ENCODE data around the gene TJP2.

Gene TJP2

DNA sequence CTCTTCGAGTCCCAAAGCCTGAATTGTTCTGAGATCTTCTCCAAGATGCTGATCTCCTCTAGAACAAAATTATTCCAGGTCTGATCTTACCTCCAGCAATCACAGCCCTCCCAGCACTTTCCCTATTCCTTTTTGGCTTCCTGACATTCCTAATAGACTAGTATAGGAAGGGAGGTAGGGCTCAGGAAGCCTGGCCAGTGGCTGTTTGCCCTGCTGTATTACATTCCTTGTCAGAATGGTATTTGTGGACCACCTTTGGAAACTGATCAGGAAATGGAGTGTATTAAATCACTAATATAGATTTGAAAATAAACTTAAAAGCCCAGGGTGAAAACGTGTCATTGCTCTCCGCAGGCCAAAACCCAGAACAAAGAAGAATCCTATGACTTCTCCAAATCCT, 76.6 kb downstream of the TJP2 start:
- no peak for DNase-seq (ENCODE audit: low read depth)
- TF ChIP-seq POLR2A (IDR thresholded peaks at IDR 0.05; ENCODE audit: extremely low read depth, insufficient read length) (no peak), MYC (IDR thresholded peaks at IDR 0.05; ENCODE audit: low read depth, low read length) (no peak)
- TF ChIP-seq, protein P1, sequence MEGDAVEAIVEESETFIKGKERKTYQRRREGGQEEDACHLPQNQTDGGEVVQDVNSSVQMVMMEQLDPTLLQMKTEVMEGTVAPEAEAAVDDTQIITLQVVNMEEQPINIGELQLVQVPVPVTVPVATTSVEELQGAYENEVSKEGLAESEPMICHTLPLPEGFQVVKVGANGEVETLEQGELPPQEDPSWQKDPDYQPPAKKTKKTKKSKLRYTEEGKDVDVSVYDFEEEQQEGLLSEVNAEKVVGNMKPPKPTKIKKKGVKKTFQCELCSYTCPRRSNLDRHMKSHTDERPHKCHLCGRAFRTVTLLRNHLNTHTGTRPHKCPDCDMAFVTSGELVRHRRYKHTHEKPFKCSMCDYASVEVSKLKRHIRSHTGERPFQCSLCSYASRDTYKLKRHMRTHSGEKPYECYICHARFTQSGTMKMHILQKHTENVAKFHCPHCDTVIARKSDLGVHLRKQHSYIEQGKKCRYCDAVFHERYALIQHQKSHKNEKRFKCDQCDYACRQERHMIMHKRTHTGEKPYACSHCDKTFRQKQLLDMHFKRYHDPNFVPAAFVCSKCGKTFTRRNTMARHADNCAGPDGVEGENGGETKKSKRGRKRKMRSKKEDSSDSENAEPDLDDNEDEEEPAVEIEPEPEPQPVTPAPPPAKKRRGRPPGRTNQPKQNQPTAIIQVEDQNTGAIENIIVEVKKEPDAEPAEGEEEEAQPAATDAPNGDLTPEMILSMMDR (IDR thresholded peaks at IDR 0.05; ENCODE audit: low read depth, low read length), result no peak
- TF ChIP-seq, protein P2, sequence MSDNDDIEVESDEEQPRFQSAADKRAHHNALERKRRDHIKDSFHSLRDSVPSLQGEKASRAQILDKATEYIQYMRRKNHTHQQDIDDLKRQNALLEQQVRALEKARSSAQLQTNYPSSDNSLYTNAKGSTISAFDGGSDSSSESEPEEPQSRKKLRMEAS (IDR thresholded peaks at IDR 0.05; ENCODE audit: low read depth, low read length), result no peak
- H3K4me3 ChIP-seq (ENCODE audit: low read depth, low read length), result no peak overlapping the region

DNA sequence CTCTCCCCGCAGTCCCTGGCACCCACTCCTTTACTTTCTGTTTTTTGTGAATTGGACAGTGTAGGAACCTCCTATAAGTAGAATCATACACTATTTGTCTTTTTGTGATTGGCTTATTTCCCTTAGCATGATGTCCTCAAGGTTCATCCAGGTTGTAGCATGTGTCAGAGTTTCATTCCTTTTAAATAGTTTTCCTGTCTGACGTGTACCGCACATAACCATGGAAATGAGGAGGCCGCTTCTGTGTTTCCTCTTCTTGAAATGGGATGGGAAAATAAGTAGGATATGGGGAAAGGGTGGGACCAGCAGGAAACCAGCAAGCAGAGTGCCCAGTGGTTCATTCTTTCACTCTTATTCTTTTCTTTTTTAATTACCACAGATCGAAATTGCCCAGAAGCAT, 78.4 kb downstream of the TJP2 start:
- no peak overlapping the region for H3K4me3 ChIP-seq (ENCODE audit: low read depth, low read length)
- DNase-seq (ENCODE audit: low read depth), result no peak
- TF ChIP-seq POLR2A (IDR thresholded peaks at IDR 0.05; ENCODE audit: extremely low read depth, insufficient read length), result no peak
- TF ChIP-seq, protein P2 (IDR thresholded peaks at IDR 0.05; ENCODE audit: low read depth, low read length), result no peak
- TF ChIP-seq MYC (IDR thresholded peaks at IDR 0.05; ENCODE audit: low read depth, low read length), result no peak
- TF ChIP-seq, protein P1 (IDR thresholded peaks at IDR 0.05; ENCODE audit: low read depth, low read length), result no peak

DNA sequence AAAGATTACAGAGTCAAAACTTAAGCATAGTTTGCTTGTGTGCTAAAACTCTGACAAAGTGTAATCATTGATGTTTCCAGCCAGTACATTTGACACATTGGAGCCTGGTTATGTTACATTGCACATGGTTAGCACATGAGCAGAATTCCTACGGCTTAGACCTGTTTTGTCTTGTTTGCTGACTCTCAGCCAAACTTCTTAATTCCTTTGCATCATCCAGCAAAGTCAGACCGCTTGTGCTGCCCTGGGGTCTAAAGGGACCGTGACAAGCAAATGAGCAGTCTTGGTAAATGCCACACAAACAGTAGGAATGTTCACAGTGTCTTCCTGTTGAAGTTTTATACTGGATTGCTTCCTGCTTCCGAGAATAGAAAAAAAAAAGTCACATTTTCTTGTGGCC, 79.0 kb downstream of the TJP2 start:
- H3K4me3 ChIP-seq (ENCODE audit: low read depth, low read length), result no peak overlapping the region
- TF ChIP-seq, protein P1 (IDR thresholded peaks at IDR 0.05; ENCODE audit: low read depth, low read length), result no peak
- no peak for TF ChIP-seq POLR2A (IDR thresholded peaks at IDR 0.05; ENCODE audit: extremely low read depth, insufficient read length)
- no peak for TF ChIP-seq MYC (IDR thresholded peaks at IDR 0.05; ENCODE audit: low read depth, low read length)
- TF ChIP-seq, protein P2 (IDR thresholded peaks at IDR 0.05; ENCODE audit: low read depth, low read length), result no peak

DNA sequence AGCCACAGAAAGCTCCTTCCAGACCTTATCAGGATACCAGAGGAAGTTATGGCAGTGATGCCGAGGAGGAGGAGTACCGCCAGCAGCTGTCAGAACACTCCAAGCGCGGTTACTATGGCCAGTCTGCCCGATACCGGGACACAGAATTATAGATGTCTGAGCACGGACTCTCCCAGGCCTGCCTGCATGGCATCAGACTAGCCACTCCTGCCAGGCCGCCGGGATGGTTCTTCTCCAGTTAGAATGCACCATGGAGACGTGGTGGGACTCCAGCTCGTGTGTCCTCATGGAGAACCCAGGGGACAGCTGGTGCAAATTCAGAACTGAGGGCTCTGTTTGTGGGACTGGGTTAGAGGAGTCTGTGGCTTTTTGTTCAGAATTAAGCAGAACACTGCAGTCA, 80.1 kb downstream of the TJP2 start:
- TF ChIP-seq, protein P1 (IDR thresholded peaks at IDR 0.05; ENCODE audit: low read depth, low read length), result no peak
- no peak for TF ChIP-seq POLR2A (IDR thresholded peaks at IDR 0.05; ENCODE audit: extremely low read depth, insufficient read length)
- TF ChIP-seq, protein P2 (IDR thresholded peaks at IDR 0.05; ENCODE audit: low read depth, low read length), result no peak
- TF ChIP-seq MYC (IDR thresholded peaks at IDR 0.05; ENCODE audit: low read depth, low read length), result no peak
- no peak overlapping the region for H3K4me3 ChIP-seq (ENCODE audit: low read depth, low read length)
- no peak for DNase-seq (ENCODE audit: low read depth)

More for the DNA sequence above, 79.0 kb downstream of the TJP2 start:
- DNase-seq (ENCODE audit: low read depth), result no peak

DNA sequence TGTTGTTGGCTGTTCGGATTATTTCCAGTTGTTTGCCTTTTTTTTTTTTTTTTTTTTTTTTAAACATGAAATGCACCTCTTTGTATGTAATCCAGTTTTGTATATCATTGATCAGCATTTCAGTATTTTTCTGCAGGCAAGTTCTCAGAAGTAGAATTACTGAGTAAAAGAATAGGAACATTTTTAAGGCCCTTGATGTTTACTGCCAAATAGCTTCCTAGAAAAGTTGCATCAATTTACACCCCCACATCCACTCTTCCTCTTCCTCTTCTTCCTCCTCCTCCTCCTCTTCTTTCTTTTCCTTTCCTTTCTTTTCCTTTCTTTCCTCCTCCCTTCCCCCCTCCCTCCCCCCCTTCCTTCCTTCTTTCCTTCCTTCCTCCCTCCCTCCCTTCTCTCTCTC, 81.5 kb downstream of the TJP2 start:
- DNase-seq (ENCODE audit: low read depth), result no peak
- TF ChIP-seq, protein P2 (IDR thresholded peaks at IDR 0.05; ENCODE audit: low read depth, low read length), result no peak
- TF ChIP-seq MYC (IDR thresholded peaks at IDR 0.05; ENCODE audit: low read depth, low read length) (no peak), POLR2A (IDR thresholded peaks at IDR 0.05; ENCODE audit: extremely low read depth, insufficient read length) (no peak)
- TF ChIP-seq, protein P1 (IDR thresholded peaks at IDR 0.05; ENCODE audit: low read depth, low read length), result no peak
- no peak overlapping the region for H3K4me3 ChIP-seq (ENCODE audit: low read depth, low read length)

DNA sequence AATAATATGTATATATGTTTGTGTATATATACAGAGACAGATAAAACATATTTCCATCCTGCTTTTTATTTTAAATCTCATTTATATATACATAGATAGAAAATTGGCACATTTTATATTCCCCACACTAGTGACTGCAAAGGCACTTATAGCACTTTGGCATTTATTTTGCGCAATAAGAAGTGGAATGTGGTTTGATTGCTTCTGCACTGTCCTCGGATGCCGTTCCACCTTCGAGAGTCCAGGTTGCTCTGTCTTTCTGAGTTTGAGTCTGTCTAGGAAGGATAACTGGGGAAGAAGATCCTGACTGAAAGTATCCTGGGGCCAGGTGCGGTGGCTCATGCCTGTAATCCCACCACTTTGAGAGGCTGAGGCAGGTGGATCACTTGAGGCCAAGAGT, 84.5 kb downstream of the TJP2 start:
- no peak overlapping the region for H3K4me3 ChIP-seq (ENCODE audit: low read depth, low read length)
- TF ChIP-seq, protein P2 (IDR thresholded peaks at IDR 0.05; ENCODE audit: low read depth, low read length), result no peak
- TF ChIP-seq MYC (IDR thresholded peaks at IDR 0.05; ENCODE audit: low read depth, low read length), result no peak
- TF ChIP-seq, protein P1 (IDR thresholded peaks at IDR 0.05; ENCODE audit: low read depth, low read length), result no peak
- no peak for TF ChIP-seq POLR2A (IDR thresholded peaks at IDR 0.05; ENCODE audit: extremely low read depth, insufficient read length)
- no peak for DNase-seq (ENCODE audit: low read depth)

Data from NB4 (cell line).